Fibroblast of lung (primary cell): ENCODE measurements around the gene THBS4. TPM values are rescaled to one million over a fixed set of nuclear protein-coding genes. Genes with fewer than 3 reads are reported as not detected.

Source experiments
- DNase-seq, 2 donors: peaks; one replicate each; pipeline versions ENCODE4 v3.0.0 to v3.0.0-alpha.2; 2010; ENCODE audit warnings: low read depth in 2 of 2
- H2AFZ ChIP-seq: 2 replicates; pipeline ENCODE4 v1.5.1; 2012; ENCODE audit warnings: low read length, control low read depth, inconsistent platforms
- H3K27ac ChIP-seq: 2 replicates; pipeline ENCODE4 v1.5.1; 2011; ENCODE audit warnings: low read length, control low read depth; ENCODE audit not compliant: insufficient read depth
- H3K27me3 ChIP-seq: 2 replicates; pipeline ENCODE4 v1.5.1; 2011; ENCODE audit warnings: mild to moderate bottlenecking, low read length; ENCODE audit not compliant: control insufficient read depth, insufficient read depth
- H3K36me3 ChIP-seq: 2 replicates; pipeline ENCODE4 v1.5.1; 2011; ENCODE audit warnings: low read length; ENCODE audit not compliant: control insufficient read depth, insufficient read depth
- H3K4me1 ChIP-seq: 2 replicates; pipeline ENCODE4 v1.5.1; 2011; ENCODE audit warnings: low read length; ENCODE audit not compliant: control insufficient read depth, insufficient read depth; ENCODE audit errors: extremely low read depth
- H3K4me2 ChIP-seq: 2 replicates; pipeline ENCODE4 v1.5.1; 2011; ENCODE audit warnings: low read length, control low read depth; ENCODE audit not compliant: insufficient read depth; ENCODE audit errors: extremely low read depth
- H3K4me3 ChIP-seq, 4 experiments: fragments of 200-600 bp in 1 of 4; sonication (generic) in 1 of 4; replicated peaks in 1 of 4; 2 replicates each; pipeline ENCODE4 v1.5.1; 2011 to 2016; ENCODE audit warnings: low read length in 4 of 4, low read depth in 3 of 4, mild to moderate bottlenecking in 3 of 4, control low read depth in 2 of 4, inconsistent platforms in 1 of 4, mixed read lengths in 1 of 4; ENCODE audit not compliant: insufficient read depth in 1 of 4; ENCODE audit errors: control extremely low read depth in 1 of 4
- H3K79me2 ChIP-seq: 2 replicates; pipeline ENCODE4 v1.5.1; 2012; ENCODE audit warnings: mild to moderate bottlenecking, low read length, inconsistent platforms; ENCODE audit not compliant: control insufficient read depth, insufficient read depth
- H3K9ac ChIP-seq: 2 replicates; pipeline ENCODE4 v1.5.1; 2011; ENCODE audit warnings: mild to moderate bottlenecking, low read length, control low read depth; ENCODE audit not compliant: insufficient read depth
- H3K9me3 ChIP-seq: 2 replicates; pipeline ENCODE4 v1.5.1; 2012; ENCODE audit warnings: low read depth, low read length; ENCODE audit not compliant: control insufficient read depth, insufficient read depth
- H4K20me1 ChIP-seq: 2 replicates; pipeline ENCODE4 v1.5.1; 2011; ENCODE audit warnings: low read length; ENCODE audit not compliant: control insufficient read depth, insufficient read depth; ENCODE audit errors: extremely low read depth
- EZH2 ChIP-seq: IDR thresholded peaks from 2 replicates; pipeline ENCODE4 v1.5.1; 2012; ENCODE audit warnings: low read length, control low read depth, mild to moderate bottlenecking; ENCODE audit errors: missing control alignments
- polyA minus RNA-seq: library from RNA; depleted of rRNA, polyadenylated mRNA; stranded (reverse); fragments of >200 nt; gene quantifications from 2 replicates; pipeline ENCODE4 v1.2.3, GENCODE V29; 2011; ENCODE audit warnings: low replicate concordance
- polyA plus RNA-seq, 2 donors: library from polyadenylated mRNA; depleted of rRNA in 1 of 2; stranded (reverse) in 1 of 2; unstranded in 1 of 2; fragments of >200 nt; gene quantifications; 2 replicates each; pipeline ENCODE4 v1.2.1, GENCODE V29; 2011 to 2012; ENCODE audit warnings: missing spikeins in 1 of 2
- total RNA-seq: library from RNA; depleted of rRNA; stranded (reverse); fragments of >200 nt; gene quantifications from 2 replicates; pipeline ENCODE4 v1.2.1, GENCODE V29; 2014
- TF ChIP-seq, protein P1 (sequence below), 2 donors: IDR thresholded peaks in 1 of 2; conservative IDR thresholded peaks in 1 of 2; 1 replicate in 1 of 2; 2 replicates in 1 of 2; pipeline ENCODE4 v1.5.1; 2011 to 2012; ENCODE audit warnings: low read length in 2 of 2, control low read depth in 1 of 2, inconsistent platforms in 1 of 2, low read depth in 1 of 2, mild to moderate bottlenecking in 1 of 2

The THBS4 gene
- total RNA-seq = 1.5 and 2.3 TPM in 2 replicates
- polyA plus RNA-seq = 0.11 and 0.79 TPM in 2 replicates
- polyA plus RNA-seq (2012) = 0.12 and 0.56 TPM in 2 replicates
- 1.3 TPM in 1 of 2 replicates, not detected in the other for polyA minus RNA-seq

DNA sequence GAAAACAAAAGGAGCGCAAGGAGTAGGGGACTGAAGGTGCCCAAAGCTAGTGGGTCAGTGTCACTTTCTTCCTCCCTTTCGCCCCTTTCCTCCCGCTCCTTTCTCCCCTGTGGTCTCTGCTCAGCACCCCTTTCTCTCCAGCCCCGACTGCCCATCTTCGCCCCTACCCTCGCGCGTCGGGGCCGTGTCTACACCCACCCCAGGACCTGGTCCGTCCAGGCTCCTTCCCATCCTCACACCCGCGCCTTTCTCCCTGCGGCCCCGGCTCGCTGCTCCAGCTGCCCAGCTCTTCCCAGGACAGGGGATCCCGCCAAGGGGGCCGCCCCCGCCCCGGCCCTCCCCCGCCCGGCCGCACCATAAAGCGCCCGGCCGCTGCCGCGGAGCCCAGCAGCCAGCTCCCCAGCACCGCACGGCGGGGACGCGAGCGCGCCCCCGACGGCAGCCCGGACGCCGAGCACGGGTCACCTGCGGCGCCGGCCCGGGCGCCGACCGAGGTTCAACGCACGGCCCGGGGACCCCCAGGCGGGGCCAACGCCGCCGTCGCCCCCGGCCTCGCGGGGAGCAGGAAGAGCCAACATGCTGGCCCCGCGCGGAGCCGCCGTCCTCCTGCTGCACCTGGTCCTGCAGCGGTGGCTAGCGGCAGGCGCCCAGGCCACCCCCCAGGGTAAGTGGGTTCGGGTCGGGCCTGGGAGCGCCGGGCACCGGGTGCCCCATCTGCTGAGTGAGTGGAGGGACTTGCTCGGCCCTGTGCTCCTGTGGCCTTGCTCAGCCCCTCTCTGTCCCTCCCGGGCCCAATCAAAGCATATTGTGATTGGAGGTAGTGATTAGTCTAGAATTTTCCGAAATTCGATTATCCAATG, at the start of gene THBS4:
Gene THBS4 (plus strand): TSS at position 387 of the 860 bp plus-strand sequence. CDS start 190 bp downstream, at position 577.
- peak within 1 kb of the TSS; percentile 25 for H3K4me2 ChIP-seq
- TF ChIP-seq, protein P1, sequence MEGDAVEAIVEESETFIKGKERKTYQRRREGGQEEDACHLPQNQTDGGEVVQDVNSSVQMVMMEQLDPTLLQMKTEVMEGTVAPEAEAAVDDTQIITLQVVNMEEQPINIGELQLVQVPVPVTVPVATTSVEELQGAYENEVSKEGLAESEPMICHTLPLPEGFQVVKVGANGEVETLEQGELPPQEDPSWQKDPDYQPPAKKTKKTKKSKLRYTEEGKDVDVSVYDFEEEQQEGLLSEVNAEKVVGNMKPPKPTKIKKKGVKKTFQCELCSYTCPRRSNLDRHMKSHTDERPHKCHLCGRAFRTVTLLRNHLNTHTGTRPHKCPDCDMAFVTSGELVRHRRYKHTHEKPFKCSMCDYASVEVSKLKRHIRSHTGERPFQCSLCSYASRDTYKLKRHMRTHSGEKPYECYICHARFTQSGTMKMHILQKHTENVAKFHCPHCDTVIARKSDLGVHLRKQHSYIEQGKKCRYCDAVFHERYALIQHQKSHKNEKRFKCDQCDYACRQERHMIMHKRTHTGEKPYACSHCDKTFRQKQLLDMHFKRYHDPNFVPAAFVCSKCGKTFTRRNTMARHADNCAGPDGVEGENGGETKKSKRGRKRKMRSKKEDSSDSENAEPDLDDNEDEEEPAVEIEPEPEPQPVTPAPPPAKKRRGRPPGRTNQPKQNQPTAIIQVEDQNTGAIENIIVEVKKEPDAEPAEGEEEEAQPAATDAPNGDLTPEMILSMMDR (conservative IDR thresholded peaks at IDR 0.05 in 1 of 2, IDR thresholded peaks at IDR 0.05 in 1 of 2; ENCODE audit: low read depth in 1 of 2, low read length in 2 of 2) = no peak
- peak; percentile 90 for TF ChIP-seq EZH2

DNA sequence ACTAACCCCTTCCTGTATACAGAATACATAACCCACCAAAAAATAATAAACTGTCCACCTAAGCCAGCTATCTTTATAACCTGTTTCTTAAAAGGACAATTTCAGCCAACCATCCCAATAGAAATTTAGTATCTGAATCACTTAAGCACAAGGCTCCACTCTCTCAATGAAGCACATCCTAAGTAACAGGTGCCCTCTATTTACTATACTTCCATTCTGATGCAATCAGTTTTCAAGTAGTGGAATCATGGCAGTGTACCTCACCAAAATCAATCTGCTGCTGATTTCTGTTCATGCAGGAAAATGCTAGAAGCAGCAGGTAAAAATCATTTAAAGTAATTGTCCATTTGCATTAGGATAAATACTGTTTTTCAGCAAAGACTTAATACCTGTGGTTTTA, 48.9 kb upstream of the THBS4 start:
- H3K36me3 ChIP-seq = peaks cover 3% of the 10 kb centered on the region

More for the DNA sequence above, at the start of gene THBS4:
- no peaks in the 10 kb centered on the region for H3K36me3 ChIP-seq
- no peaks in the 10 kb centered on the region for H3K79me2 ChIP-seq
- DNase-seq = no peak
- no peak within 1 kb of the TSS for H2AFZ ChIP-seq
- H3K4me1 ChIP-seq = no peaks in the 10 kb centered on the region
- H3K9ac ChIP-seq = no peak within 1 kb of the TSS
- H4K20me1 ChIP-seq = no peaks in the 10 kb centered on the region
- H3K9me3 ChIP-seq = no peaks in the 10 kb centered on the region
- no peak within 1 kb of the TSS for H3K4me3 ChIP-seq
- peaks cover 37% of the 10 kb centered on the region for H3K27me3 ChIP-seq
- H3K27ac ChIP-seq = no peak within 1 kb of the TSS

DNA sequence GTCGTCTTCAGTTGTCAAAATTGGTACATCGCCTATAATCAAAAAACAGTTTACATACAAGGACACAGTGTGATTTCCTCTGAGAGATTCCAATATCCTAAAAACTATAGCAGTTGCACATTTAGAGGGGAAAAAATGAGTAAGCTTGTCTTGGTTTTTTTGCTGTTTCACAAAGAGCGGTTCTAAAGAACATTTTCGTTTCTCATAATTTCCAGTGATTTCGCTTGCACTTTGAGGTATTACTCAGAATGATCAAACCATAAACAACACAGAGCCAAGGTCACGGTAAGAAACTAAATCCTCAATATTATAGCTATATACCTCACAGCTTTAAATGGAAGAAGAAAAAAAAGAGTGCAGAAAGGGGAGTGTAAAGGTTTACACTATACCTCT, 44.9 kb upstream of the THBS4 start:
- DNase-seq = peak; percentile 14 to 27
- Histone ChIP-seq H3K4me1 (peaks cover 2% of the 10 kb centered on the region), H3K79me2 (peaks cover 5% of the 10 kb centered on the region), H3K4me2 (peak overlapping the region; percentile 93), H3K9me3 (no peaks in the 10 kb centered on the region), H3K4me3 (peak overlapping the region; percentile 82 to 91 (median 89)), H3K27ac (peak overlapping the region; percentile 86), H3K9ac (peak overlapping the region; percentile 78), H3K36me3 (peaks cover 3% of the 10 kb centered on the region), H4K20me1 (no peaks in the 10 kb centered on the region), H3K27me3 (no peaks in the 10 kb centered on the region), H2AFZ (peak overlapping the region; percentile 78)
- TF ChIP-seq, protein P1 (conservative IDR thresholded peaks at IDR 0.05 in 1 of 2, IDR thresholded peaks at IDR 0.05 in 1 of 2; ENCODE audit: low read depth in 1 of 2, low read length in 2 of 2) = no peak
- no peak for TF ChIP-seq EZH2

More for the DNA sequence above, 48.9 kb upstream of the THBS4 start:
- Histone ChIP-seq H4K20me1 (no peaks in the 10 kb centered on the region), H3K79me2 (peaks cover 5% of the 10 kb centered on the region), H2AFZ (no peak overlapping the region), H3K4me1 (no peaks in the 10 kb centered on the region), H3K9ac (no peak overlapping the region), H3K27me3 (no peaks in the 10 kb centered on the region), H3K9me3 (no peaks in the 10 kb centered on the region), H3K4me3 (no peak overlapping the region), H3K4me2 (no peak overlapping the region), H3K27ac (no peak overlapping the region)
- DNase-seq = no peak
- TF ChIP-seq, protein P1 (conservative IDR thresholded peaks at IDR 0.05 in 1 of 2, IDR thresholded peaks at IDR 0.05 in 1 of 2; ENCODE audit: low read depth in 1 of 2, low read length in 2 of 2) = no peak
- no peak for TF ChIP-seq EZH2
